ENCODE measurements around the gene COL4A6.

Gene COL4A6

DNA sequence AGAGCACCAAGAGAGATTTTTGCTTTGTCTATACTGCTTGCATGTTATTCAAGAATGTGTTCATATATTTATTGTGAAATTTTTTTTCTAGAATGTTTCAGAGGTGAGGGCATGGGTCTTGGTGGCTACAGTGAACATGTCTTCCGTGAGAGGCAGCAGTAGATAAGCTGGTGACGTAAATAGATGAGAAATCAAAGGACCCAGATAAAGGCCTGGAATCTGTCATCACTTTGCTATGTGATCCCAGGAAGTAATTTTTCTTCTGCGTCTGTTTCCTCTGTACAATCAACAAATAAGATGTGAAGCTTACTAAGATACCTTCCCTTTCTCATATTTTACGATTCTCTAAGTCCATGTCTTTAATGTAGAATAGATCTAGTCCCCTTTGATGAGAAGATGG, 129.1 kb downstream of the COL4A6 start:
- H3K9ac ChIP-seq (ENCODE audit: low read length): no peak overlapping the region
- no peaks in the 10 kb centered on the region for H3K79me2 ChIP-seq (ENCODE audit: insufficient read depth, low read length)
- no peaks in the 10 kb centered on the region for H3K9me3 ChIP-seq (ENCODE audit: insufficient read depth, low read length)
- no peak overlapping the region for H3K4me2 ChIP-seq (ENCODE audit: low read depth, low read length, poor library complexity, severe bottlenecking)
- no peaks in the 10 kb centered on the region for H4K20me1 ChIP-seq (ENCODE audit: low read depth, low read length)
- no peaks in the 10 kb centered on the region for H3F3A ChIP-seq (ENCODE audit: insufficient read depth)
- H3K27me3 ChIP-seq (ENCODE audit: low read length): no peaks in the 10 kb centered on the region
- H3K4me3 ChIP-seq (ENCODE audit: insufficient read depth, low read length, poor library complexity, severe bottlenecking): no peak overlapping the region
- no peak overlapping the region for H2AFZ ChIP-seq (ENCODE audit: low read depth, low read length, severe bottlenecking)
- H3K27ac ChIP-seq (ENCODE audit: low read depth, low read length): no peak overlapping the region
- H3K9me2 ChIP-seq (replicated peaks; ENCODE audit: insufficient read depth, low read length): no peaks in the 10 kb centered on the region
- TF ChIP-seq, protein P1, sequence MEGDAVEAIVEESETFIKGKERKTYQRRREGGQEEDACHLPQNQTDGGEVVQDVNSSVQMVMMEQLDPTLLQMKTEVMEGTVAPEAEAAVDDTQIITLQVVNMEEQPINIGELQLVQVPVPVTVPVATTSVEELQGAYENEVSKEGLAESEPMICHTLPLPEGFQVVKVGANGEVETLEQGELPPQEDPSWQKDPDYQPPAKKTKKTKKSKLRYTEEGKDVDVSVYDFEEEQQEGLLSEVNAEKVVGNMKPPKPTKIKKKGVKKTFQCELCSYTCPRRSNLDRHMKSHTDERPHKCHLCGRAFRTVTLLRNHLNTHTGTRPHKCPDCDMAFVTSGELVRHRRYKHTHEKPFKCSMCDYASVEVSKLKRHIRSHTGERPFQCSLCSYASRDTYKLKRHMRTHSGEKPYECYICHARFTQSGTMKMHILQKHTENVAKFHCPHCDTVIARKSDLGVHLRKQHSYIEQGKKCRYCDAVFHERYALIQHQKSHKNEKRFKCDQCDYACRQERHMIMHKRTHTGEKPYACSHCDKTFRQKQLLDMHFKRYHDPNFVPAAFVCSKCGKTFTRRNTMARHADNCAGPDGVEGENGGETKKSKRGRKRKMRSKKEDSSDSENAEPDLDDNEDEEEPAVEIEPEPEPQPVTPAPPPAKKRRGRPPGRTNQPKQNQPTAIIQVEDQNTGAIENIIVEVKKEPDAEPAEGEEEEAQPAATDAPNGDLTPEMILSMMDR (IDR thresholded peaks at IDR 0.05; ENCODE audit: insufficient read depth, low read length, poor library complexity, severe bottlenecking): no peak
- no peak for TF ChIP-seq EZH2phosphoT487 (conservative IDR thresholded peaks at IDR 0.05; ENCODE audit: low read length)
- H3K36me3 ChIP-seq (ENCODE audit: low read length): no peaks in the 10 kb centered on the region

DNA sequence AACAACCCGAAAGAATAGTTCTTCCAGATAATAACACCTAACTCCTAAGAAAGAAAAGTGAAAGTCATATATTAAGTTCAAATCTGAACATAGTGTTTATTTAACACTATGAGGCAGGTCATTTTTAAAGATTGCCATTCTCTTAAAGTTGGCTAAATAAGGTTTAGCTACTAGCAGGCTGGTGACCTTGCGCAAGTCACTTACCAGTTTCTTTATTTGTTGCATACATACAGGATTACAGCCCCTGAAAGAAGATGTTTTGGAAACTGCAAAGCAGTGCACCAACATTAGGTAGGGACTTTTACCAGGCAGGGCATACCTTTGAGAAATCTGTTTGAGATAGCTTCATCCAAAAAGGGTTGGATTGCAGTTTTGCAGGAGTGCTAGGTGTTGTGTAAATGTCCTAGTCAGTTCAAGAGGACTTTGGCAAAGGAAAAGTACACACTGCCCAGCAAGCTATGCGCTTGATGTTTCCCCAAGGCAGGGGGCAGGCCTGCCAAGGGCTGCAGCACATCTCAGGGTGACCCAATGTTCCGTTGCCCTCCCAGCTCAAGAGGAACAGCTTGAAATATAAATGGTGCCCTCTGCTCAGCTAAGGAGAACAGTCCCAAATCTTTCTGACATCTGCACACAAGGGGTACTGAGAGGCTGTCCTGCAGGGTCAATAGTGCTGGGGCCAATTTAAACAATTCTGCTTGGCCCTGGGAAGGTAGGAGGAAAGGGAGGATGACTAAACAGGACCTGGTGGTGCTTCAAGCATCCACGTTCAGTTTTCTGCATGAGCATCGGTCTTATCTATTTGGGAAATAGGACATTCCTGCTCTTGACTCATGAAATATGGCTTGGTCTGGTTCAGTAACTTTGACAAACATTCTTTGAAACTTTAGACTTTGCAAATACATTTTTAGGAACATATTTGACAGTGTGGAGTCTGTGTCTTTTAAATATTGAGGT, 130.8 kb downstream of the COL4A6 start:
- Histone ChIP-seq H3K9me3 (ENCODE audit: insufficient read depth, low read length) (no peaks in the 10 kb centered on the region), H3K27me3 (ENCODE audit: low read length) (no peaks in the 10 kb centered on the region), H3F3A (ENCODE audit: insufficient read depth) (no peaks in the 10 kb centered on the region), H3K36me3 (ENCODE audit: low read length) (no peaks in the 10 kb centered on the region), H3K9ac (ENCODE audit: low read length) (no peak overlapping the region), H3K9me2 (replicated peaks; ENCODE audit: insufficient read depth, low read length) (no peaks in the 10 kb centered on the region), H3K27ac (ENCODE audit: low read depth, low read length) (no peak overlapping the region), H3K4me2 (ENCODE audit: low read depth, low read length, poor library complexity, severe bottlenecking) (no peak overlapping the region), H3K4me3 (ENCODE audit: insufficient read depth, low read length, poor library complexity, severe bottlenecking) (no peak overlapping the region), H3K79me2 (ENCODE audit: insufficient read depth, low read length) (no peaks in the 10 kb centered on the region), H2AFZ (ENCODE audit: low read depth, low read length, severe bottlenecking) (no peak overlapping the region), H4K20me1 (ENCODE audit: low read depth, low read length) (no peaks in the 10 kb centered on the region)
- TF ChIP-seq EZH2phosphoT487 (conservative IDR thresholded peaks at IDR 0.05; ENCODE audit: low read length): no peak
- TF ChIP-seq, protein P1 (IDR thresholded peaks at IDR 0.05; ENCODE audit: insufficient read depth, low read length, poor library complexity, severe bottlenecking): no peak

DNA sequence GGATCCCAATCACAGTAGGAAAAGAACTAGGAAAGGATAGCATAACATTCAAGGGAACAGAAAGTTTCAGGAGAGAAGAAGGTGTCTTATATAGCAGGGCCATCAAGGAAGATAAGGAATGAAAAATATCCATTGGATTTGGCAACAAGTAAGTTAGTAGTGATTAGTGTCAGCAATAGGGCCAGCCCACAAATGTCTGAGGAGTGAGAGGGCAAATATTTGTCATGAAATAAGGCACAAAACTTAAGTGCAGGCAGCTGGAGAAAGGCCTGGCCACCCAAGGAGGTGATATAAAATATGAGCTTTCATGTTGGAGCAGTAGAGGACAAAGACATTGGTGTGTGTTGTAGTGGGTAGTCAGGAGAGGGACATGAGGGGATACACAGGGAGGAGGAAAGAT, 132.1 kb downstream of the COL4A6 start:
- Histone ChIP-seq H3K27me3 (ENCODE audit: low read length) (no peaks in the 10 kb centered on the region), H3K27ac (ENCODE audit: low read depth, low read length) (no peak overlapping the region), H3K4me3 (ENCODE audit: insufficient read depth, low read length, poor library complexity, severe bottlenecking) (no peak overlapping the region), H3F3A (ENCODE audit: insufficient read depth) (no peaks in the 10 kb centered on the region), H3K4me2 (ENCODE audit: low read depth, low read length, poor library complexity, severe bottlenecking) (no peak overlapping the region), H2AFZ (ENCODE audit: low read depth, low read length, severe bottlenecking) (no peak overlapping the region), H3K36me3 (ENCODE audit: low read length) (no peaks in the 10 kb centered on the region), H3K9me2 (replicated peaks; ENCODE audit: insufficient read depth, low read length) (no peaks in the 10 kb centered on the region), H3K9ac (ENCODE audit: low read length) (no peak overlapping the region), H4K20me1 (ENCODE audit: low read depth, low read length) (no peaks in the 10 kb centered on the region), H3K79me2 (ENCODE audit: insufficient read depth, low read length) (no peaks in the 10 kb centered on the region), H3K9me3 (ENCODE audit: insufficient read depth, low read length) (no peaks in the 10 kb centered on the region)
- TF ChIP-seq EZH2phosphoT487 (conservative IDR thresholded peaks at IDR 0.05; ENCODE audit: low read length): no peak
- TF ChIP-seq, protein P1 (IDR thresholded peaks at IDR 0.05; ENCODE audit: insufficient read depth, low read length, poor library complexity, severe bottlenecking): no peak
